ENCODE data around the gene CSNK2A3. TPM values are rescaled to one million over a fixed set of nuclear protein-coding genes. Genes with fewer than 3 reads are reported as not detected.

Gene CSNK2A3
- total RNA-seq, 1 donor from 2014 or later = 2.1 TPM

GRCh38 chr11:11320825-11321224 is 32.2 kb downstream of the CSNK2A3 start:
- H3K27me3 ChIP-seq (ENCODE audit: control insufficient read depth, insufficient read depth, low read length) = no peaks in the 10 kb centered on the region
- FAIRE-seq (no peak), DNase-seq (ENCODE audit: low read depth) (no peak)
- TF ChIP-seq, protein P1, sequence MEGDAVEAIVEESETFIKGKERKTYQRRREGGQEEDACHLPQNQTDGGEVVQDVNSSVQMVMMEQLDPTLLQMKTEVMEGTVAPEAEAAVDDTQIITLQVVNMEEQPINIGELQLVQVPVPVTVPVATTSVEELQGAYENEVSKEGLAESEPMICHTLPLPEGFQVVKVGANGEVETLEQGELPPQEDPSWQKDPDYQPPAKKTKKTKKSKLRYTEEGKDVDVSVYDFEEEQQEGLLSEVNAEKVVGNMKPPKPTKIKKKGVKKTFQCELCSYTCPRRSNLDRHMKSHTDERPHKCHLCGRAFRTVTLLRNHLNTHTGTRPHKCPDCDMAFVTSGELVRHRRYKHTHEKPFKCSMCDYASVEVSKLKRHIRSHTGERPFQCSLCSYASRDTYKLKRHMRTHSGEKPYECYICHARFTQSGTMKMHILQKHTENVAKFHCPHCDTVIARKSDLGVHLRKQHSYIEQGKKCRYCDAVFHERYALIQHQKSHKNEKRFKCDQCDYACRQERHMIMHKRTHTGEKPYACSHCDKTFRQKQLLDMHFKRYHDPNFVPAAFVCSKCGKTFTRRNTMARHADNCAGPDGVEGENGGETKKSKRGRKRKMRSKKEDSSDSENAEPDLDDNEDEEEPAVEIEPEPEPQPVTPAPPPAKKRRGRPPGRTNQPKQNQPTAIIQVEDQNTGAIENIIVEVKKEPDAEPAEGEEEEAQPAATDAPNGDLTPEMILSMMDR (IDR thresholded peaks at IDR 0.05; ENCODE audit: insufficient read depth, low read length, severe bottlenecking) = no peak
- no peak overlapping the region for H3K4me3 ChIP-seq (ENCODE audit: low read depth, low read length)
- no peaks in the 10 kb centered on the region for H3K36me3 ChIP-seq (ENCODE audit: control insufficient read depth, insufficient read depth, low read length)

GRCh38 chr11:11318961-11319360 is 34.1 kb downstream of the CSNK2A3 start:
- TF ChIP-seq, protein P1 (IDR thresholded peaks at IDR 0.05; ENCODE audit: insufficient read depth, low read length, severe bottlenecking) = no peak
- Histone ChIP-seq H3K4me3 (ENCODE audit: low read depth, low read length) (no peak overlapping the region), H3K27me3 (ENCODE audit: control insufficient read depth, insufficient read depth, low read length) (no peaks in the 10 kb centered on the region), H3K36me3 (ENCODE audit: control insufficient read depth, insufficient read depth, low read length) (no peaks in the 10 kb centered on the region)
- FAIRE-seq = no peak
- no peak for DNase-seq (ENCODE audit: low read depth)

DNA sequence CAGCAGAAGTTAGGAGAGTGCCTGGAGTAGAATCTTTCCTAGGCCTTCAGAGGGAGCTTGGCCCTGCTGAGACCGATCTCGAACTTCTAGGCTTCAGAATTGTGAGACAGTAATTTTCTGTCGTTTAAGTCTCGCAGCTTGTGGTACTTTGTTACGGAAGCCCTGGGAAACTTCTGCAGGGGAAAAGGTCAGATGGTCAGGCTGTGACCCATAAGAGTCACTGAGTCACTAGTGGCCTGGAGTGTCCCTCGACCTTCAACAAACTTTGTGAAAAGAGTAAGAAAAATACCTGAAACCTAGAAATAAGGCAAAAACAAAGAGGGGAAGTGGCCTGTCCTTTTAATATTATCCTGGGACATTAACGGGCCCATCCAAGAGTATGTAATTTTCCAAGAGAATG is 34.6 kb downstream of the CSNK2A3 start:
- no peaks in the 10 kb centered on the region for H3K27me3 ChIP-seq (ENCODE audit: control insufficient read depth, insufficient read depth, low read length)
- no peak for FAIRE-seq
- TF ChIP-seq, protein P1 (IDR thresholded peaks at IDR 0.05; ENCODE audit: insufficient read depth, low read length, severe bottlenecking) = no peak
- H3K4me3 ChIP-seq (ENCODE audit: low read depth, low read length) = no peak overlapping the region
- no peak for DNase-seq (ENCODE audit: low read depth)
- no peaks in the 10 kb centered on the region for H3K36me3 ChIP-seq (ENCODE audit: control insufficient read depth, insufficient read depth, low read length)

DNA sequence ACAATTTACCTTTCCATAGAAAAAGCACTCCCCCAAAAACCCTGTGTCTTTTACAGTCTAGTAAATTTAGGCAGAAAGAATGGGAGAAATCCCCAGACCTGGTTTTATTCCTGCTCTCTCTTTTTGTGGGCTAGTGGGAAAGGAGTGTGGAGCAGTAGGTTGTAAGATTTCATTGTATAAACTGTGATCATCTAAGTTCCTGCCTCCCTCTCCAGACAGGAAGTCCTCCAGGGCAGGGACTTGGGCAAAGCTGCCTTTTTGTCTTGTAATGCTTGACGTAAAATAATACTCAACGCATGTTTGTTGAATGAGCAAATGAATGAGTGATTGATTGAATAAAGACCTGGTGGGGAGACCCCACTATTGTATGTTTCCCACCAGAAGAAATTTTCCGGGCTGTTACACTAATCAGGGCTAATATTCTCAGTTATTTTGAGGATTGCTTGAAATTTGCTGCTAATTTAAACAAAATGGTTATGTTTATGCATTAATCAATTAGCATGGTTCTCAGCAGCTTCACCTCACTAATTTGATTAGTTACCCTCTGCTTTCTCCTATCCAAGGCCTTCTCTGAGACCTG is 36.3 kb downstream of the CSNK2A3 start:
- TF ChIP-seq, protein P1 (IDR thresholded peaks at IDR 0.05; ENCODE audit: insufficient read depth, low read length, severe bottlenecking) = no peak
- FAIRE-seq (peak; percentile 47), DNase-seq (ENCODE audit: low read depth) (peak; percentile 49)
- Histone ChIP-seq H3K36me3 (ENCODE audit: control insufficient read depth, insufficient read depth, low read length) (no peaks in the 10 kb centered on the region), H3K4me3 (ENCODE audit: low read depth, low read length) (no peak overlapping the region), H3K27me3 (ENCODE audit: control insufficient read depth, insufficient read depth, low read length) (no peaks in the 10 kb centered on the region)

GRCh38 chr11:11313902-11314692 is 39.0 kb downstream of the CSNK2A3 start:
- DNase-seq (ENCODE audit: low read depth) (no peak), FAIRE-seq (no peak)
- H3K27me3 ChIP-seq (ENCODE audit: control insufficient read depth, insufficient read depth, low read length) = no peaks in the 10 kb centered on the region
- TF ChIP-seq, protein P1 (IDR thresholded peaks at IDR 0.05; ENCODE audit: insufficient read depth, low read length, severe bottlenecking) = no peak
- H3K36me3 ChIP-seq (ENCODE audit: control insufficient read depth, insufficient read depth, low read length) = no peaks in the 10 kb centered on the region
- H3K4me3 ChIP-seq (ENCODE audit: low read depth, low read length) = no peak overlapping the region

All from bronchial epithelial cell (primary cell).